Fibroblast of lung (primary cell): ENCODE results near the gene RELA. TPM values are rescaled to one million over a fixed set of nuclear protein-coding genes. Genes with fewer than 3 reads are reported as not detected.

ENCODE experiments used
- DNase-seq, 2 donors: peaks; one replicate each; pipeline versions ENCODE4 v3.0.0 to v3.0.0-alpha.2; 2010; ENCODE audit warnings: low read depth in 2 of 2
- H2AFZ ChIP-seq: 2 replicates; pipeline ENCODE4 v1.5.1; 2012; ENCODE audit warnings: low read length, control low read depth, inconsistent platforms
- H3K27ac ChIP-seq: 2 replicates; pipeline ENCODE4 v1.5.1; 2011; ENCODE audit warnings: low read length, control low read depth; ENCODE audit not compliant: insufficient read depth
- H3K27me3 ChIP-seq: 2 replicates; pipeline ENCODE4 v1.5.1; 2011; ENCODE audit warnings: mild to moderate bottlenecking, low read length; ENCODE audit not compliant: control insufficient read depth, insufficient read depth
- H3K36me3 ChIP-seq: 2 replicates; pipeline ENCODE4 v1.5.1; 2011; ENCODE audit warnings: low read length; ENCODE audit not compliant: control insufficient read depth, insufficient read depth
- H3K4me1 ChIP-seq: 2 replicates; pipeline ENCODE4 v1.5.1; 2011; ENCODE audit warnings: low read length; ENCODE audit not compliant: control insufficient read depth, insufficient read depth; ENCODE audit errors: extremely low read depth
- H3K4me2 ChIP-seq: 2 replicates; pipeline ENCODE4 v1.5.1; 2011; ENCODE audit warnings: low read length, control low read depth; ENCODE audit not compliant: insufficient read depth; ENCODE audit errors: extremely low read depth
- H3K4me3 ChIP-seq, 4 experiments: fragments of 200-600 bp in 1 of 4; sonication (generic) in 1 of 4; replicated peaks in 1 of 4; 2 replicates each; pipeline ENCODE4 v1.5.1; 2011 to 2016; ENCODE audit warnings: low read length in 4 of 4, low read depth in 3 of 4, mild to moderate bottlenecking in 3 of 4, control low read depth in 2 of 4, inconsistent platforms in 1 of 4, mixed read lengths in 1 of 4; ENCODE audit not compliant: insufficient read depth in 1 of 4; ENCODE audit errors: control extremely low read depth in 1 of 4
- H3K79me2 ChIP-seq: 2 replicates; pipeline ENCODE4 v1.5.1; 2012; ENCODE audit warnings: mild to moderate bottlenecking, low read length, inconsistent platforms; ENCODE audit not compliant: control insufficient read depth, insufficient read depth
- H3K9ac ChIP-seq: 2 replicates; pipeline ENCODE4 v1.5.1; 2011; ENCODE audit warnings: mild to moderate bottlenecking, low read length, control low read depth; ENCODE audit not compliant: insufficient read depth
- H3K9me3 ChIP-seq: 2 replicates; pipeline ENCODE4 v1.5.1; 2012; ENCODE audit warnings: low read depth, low read length; ENCODE audit not compliant: control insufficient read depth, insufficient read depth
- H4K20me1 ChIP-seq: 2 replicates; pipeline ENCODE4 v1.5.1; 2011; ENCODE audit warnings: low read length; ENCODE audit not compliant: control insufficient read depth, insufficient read depth; ENCODE audit errors: extremely low read depth
- CTCF ChIP-seq, 2 donors: IDR thresholded peaks in 1 of 2; conservative IDR thresholded peaks in 1 of 2; 1 replicate in 1 of 2; 2 replicates in 1 of 2; pipeline ENCODE4 v1.5.1; 2011 to 2012; ENCODE audit warnings: low read length in 2 of 2, control low read depth in 1 of 2, inconsistent platforms in 1 of 2, low read depth in 1 of 2, mild to moderate bottlenecking in 1 of 2
- EZH2 ChIP-seq: IDR thresholded peaks from 2 replicates; pipeline ENCODE4 v1.5.1; 2012; ENCODE audit warnings: low read length, control low read depth, mild to moderate bottlenecking; ENCODE audit errors: missing control alignments
- polyA plus RNA-seq, 2 donors: library from polyadenylated mRNA; depleted of rRNA in 1 of 2; stranded (reverse) in 1 of 2; unstranded in 1 of 2; fragments of >200 nt; gene quantifications; 2 replicates each; pipeline ENCODE4 v1.2.1, GENCODE V29; 2011 to 2012; ENCODE audit warnings: missing spikeins in 1 of 2
- total RNA-seq: library from RNA; depleted of rRNA; stranded (reverse); fragments of >200 nt; gene quantifications from 2 replicates; pipeline ENCODE4 v1.2.1, GENCODE V29; 2014

The RELA gene
- total and polyA plus RNA-seq, 2 donors (not counting 1 experiment from before 2014, with no cell fraction given) = 15.7 to 23.0 TPM

- Histone ChIP-seq H3K9me3 (no peaks in the 10 kb centered on the region), H3K79me2 (peaks cover 4% of the 10 kb centered on the region), H3K27ac (no peak overlapping the region), H2AFZ (no peak overlapping the region), H3K4me1 (peaks cover 15% of the 10 kb centered on the region), H3K9ac (no peak overlapping the region), H3K4me2 (no peak overlapping the region), H3K36me3 (peaks cover 41% of the 10 kb centered on the region), H3K4me3 (peak overlapping the region in 1 of 4 experiments; percentile 4), H4K20me1 (no peaks in the 10 kb centered on the region), H3K27me3 (no peaks in the 10 kb centered on the region)
- DNase-seq = no peak
- no peak for TF ChIP-seq CTCF (conservative IDR thresholded peaks at IDR 0.05 in 1 of 2, IDR thresholded peaks at IDR 0.05 in 1 of 2; ENCODE audit: low read depth in 1 of 2, low read length in 2 of 2)
- no peak for TF ChIP-seq EZH2
These were observed 25.6 kb downstream of the RELA start for GRCh38 chr11:65637032-65637557.

GRCh38 chr11:65636108-65637031, 26.3 kb downstream of the RELA start:
- Histone ChIP-seq H3K9me3 (no peaks in the 10 kb centered on the region), H3K27me3 (no peaks in the 10 kb centered on the region), H3K27ac (no peak overlapping the region), H3K9ac (no peak overlapping the region), H3K79me2 (peaks cover 4% of the 10 kb centered on the region), H4K20me1 (no peaks in the 10 kb centered on the region), H3K36me3 (peaks cover 38% of the 10 kb centered on the region), H3K4me2 (no peak overlapping the region), H3K4me1 (peaks cover 15% of the 10 kb centered on the region), H2AFZ (no peak overlapping the region), H3K4me3 (no peak overlapping the region)
- TF ChIP-seq CTCF (conservative IDR thresholded peaks at IDR 0.05 in 1 of 2, IDR thresholded peaks at IDR 0.05 in 1 of 2; ENCODE audit: low read depth in 1 of 2, low read length in 2 of 2) (no peak), EZH2 (no peak)
- no peak for DNase-seq

- Histone ChIP-seq H3K36me3 (peaks cover 38% of the 10 kb centered on the region), H3K9ac (no peak overlapping the region)
- no peak for TF ChIP-seq CTCF (conservative IDR thresholded peaks at IDR 0.05 in 1 of 2, IDR thresholded peaks at IDR 0.05 in 1 of 2; ENCODE audit: low read depth in 1 of 2, low read length in 2 of 2)
- TF ChIP-seq EZH2 = no peak
These were observed 27.6 kb downstream of the RELA start for GRCh38 chr11:65634905-65635731.

More at GRCh38 chr11:65634905-65635731, 27.6 kb downstream of the RELA start:
- Histone ChIP-seq H3K27me3 (no peaks in the 10 kb centered on the region), H3K4me2 (no peak overlapping the region), H3K9me3 (no peaks in the 10 kb centered on the region), H3K4me3 (no peak overlapping the region), H4K20me1 (no peaks in the 10 kb centered on the region), H3K27ac (no peak overlapping the region), H2AFZ (no peak overlapping the region), H3K4me1 (peaks cover 15% of the 10 kb centered on the region), H3K79me2 (peaks cover 4% of the 10 kb centered on the region)
- DNase-seq = no peak
